Activated gamma-delta T cell treated with anti-CD3 and anti-CD28 coated beads, Interleukin-2, amount 50 U/mL, for 16 hours (primary cell): ENCODE measurements around the gene NR6A1.
"Not testable (repeated sequence)": the region's sequence is repeated elsewhere in the genome, so short reads cannot be mapped to it uniquely, and the experiment has no call there.

Experiments used
- DNase-seq: peaks from one replicate; pipeline ENCODE4 v3.0.0-alpha.2; 2020; ENCODE audit warnings: low read depth

Gene NR6A1

GRCh38 chr9:124776954-124777648 is 6.0 kb upstream of the NR6A1 start, which contains the start of gene OLFML2A:
OLFML2A (plus strand) TSS chr9:124777133; CDS start chr9:124777271, 138 bp downstream.
- no peak for DNase-seq

GRCh38 chr9:124776618-124776953 is 5.5 kb upstream of the NR6A1 start:
- DNase-seq: no peak

GRCh38 chr9:124774129-124774978 is 3.2 kb upstream of the NR6A1 start:
- peak; percentile 76 for DNase-seq

- DNase-seq: no peak
These were observed 2.5 kb upstream of the NR6A1 start for GRCh38 chr9:124773473-124774128.

- DNase-seq: not testable (repeated sequence)
These were observed 1.8 kb upstream of the NR6A1 start for GRCh38 chr9:124772877-124773276.

GRCh38 chr9:124771867-124772679 is 962 bp upstream of the NR6A1 start:
- DNase-seq: no peak

GRCh38 chr9:124770359-124771020 is 621 bp downstream of the NR6A1 start:
- no peak for DNase-seq

- DNase-seq: no peak
These were observed 1.4 kb downstream of the NR6A1 start for GRCh38 chr9:124769549-124770358.

GRCh38 chr9:124768750-124769548 is 2.2 kb downstream of the NR6A1 start:
- DNase-seq: no peak

GRCh38 chr9:124768334-124768733 is 2.8 kb downstream of the NR6A1 start:
- no peak for DNase-seq

GRCh38 chr9:124767821-124768220 is 3.3 kb downstream of the NR6A1 start:
- DNase-seq: no peak

GRCh38 chr9:124766815-124767554 is 4.1 kb downstream of the NR6A1 start:
- no peak for DNase-seq

- DNase-seq: no peak
These were observed 4.8 kb downstream of the NR6A1 start for GRCh38 chr9:124766326-124766725.

GRCh38 chr9:124765439-124765835 is 5.7 kb downstream of the NR6A1 start:
- DNase-seq: no peak

GRCh38 chr9:124764774-124765438 is 6.2 kb downstream of the NR6A1 start:
- DNase-seq: no peak

- DNase-seq: no peak
These were observed 8.5 kb downstream of the NR6A1 start for GRCh38 chr9:124762633-124763032.

GRCh38 chr9:124761710-124762109 is 9.4 kb downstream of the NR6A1 start:
- DNase-seq: no peak

- DNase-seq: no peak
These were observed 9.9 kb downstream of the NR6A1 start for GRCh38 chr9:124761196-124761595.
